ENCODE data around the gene SUGCT. TPM values are rescaled to one million over a fixed set of nuclear protein-coding genes. Genes with fewer than 3 reads are reported as not detected.

Gene SUGCT
- total RNA-seq, 3 donors from 2014 or later, result 7.6 to 19.1 (median 10.1) TPM

DNA sequence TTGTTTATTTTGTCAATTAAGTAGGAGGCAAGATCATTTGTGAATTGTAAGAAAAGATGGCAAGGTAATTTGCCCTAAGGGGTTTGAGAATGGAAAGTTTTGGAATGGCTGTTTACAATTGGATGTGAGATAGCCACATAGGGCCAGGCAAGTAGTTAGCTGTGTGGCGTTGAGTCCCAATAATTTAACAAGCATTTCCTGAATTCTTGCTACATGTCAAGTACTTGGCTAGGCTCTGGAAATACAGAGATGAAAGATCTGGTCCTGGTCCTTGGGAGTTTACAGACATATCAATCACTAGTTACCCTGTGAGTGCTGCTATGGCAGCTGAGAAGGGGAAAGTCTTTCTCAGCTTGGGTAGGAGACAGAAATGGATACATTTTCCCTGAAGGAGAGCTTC lies 401.6 kb downstream of the SUGCT start:
- H3K4me1 ChIP-seq (ENCODE audit: low read depth), result no peaks in the 10 kb centered on the region
- TF ChIP-seq, protein P1, sequence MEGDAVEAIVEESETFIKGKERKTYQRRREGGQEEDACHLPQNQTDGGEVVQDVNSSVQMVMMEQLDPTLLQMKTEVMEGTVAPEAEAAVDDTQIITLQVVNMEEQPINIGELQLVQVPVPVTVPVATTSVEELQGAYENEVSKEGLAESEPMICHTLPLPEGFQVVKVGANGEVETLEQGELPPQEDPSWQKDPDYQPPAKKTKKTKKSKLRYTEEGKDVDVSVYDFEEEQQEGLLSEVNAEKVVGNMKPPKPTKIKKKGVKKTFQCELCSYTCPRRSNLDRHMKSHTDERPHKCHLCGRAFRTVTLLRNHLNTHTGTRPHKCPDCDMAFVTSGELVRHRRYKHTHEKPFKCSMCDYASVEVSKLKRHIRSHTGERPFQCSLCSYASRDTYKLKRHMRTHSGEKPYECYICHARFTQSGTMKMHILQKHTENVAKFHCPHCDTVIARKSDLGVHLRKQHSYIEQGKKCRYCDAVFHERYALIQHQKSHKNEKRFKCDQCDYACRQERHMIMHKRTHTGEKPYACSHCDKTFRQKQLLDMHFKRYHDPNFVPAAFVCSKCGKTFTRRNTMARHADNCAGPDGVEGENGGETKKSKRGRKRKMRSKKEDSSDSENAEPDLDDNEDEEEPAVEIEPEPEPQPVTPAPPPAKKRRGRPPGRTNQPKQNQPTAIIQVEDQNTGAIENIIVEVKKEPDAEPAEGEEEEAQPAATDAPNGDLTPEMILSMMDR (IDR thresholded peaks at IDR 0.05), result no peak
- H3K4me3 ChIP-seq, result no peak overlapping the region
- DNase-seq (no peak), ATAC-seq (no peak)
- H3K36me3 ChIP-seq (ENCODE audit: low read depth), result no peaks in the 10 kb centered on the region
- H3K9me3 ChIP-seq, result no peaks in the 10 kb centered on the region
- intact Hi-C loops (cut with DNase I, micrococcal nuclease), result no loop called here

- intact Hi-C loops (cut with DNase I, micrococcal nuclease), result no loop called here
These were observed 403.5 kb downstream of the SUGCT start for GRCh38 chr7:40538281-40538680.

GRCh38 chr7:40541336-40541735 lies 406.5 kb downstream of the SUGCT start:
- intact Hi-C loops (cut with DNase I, micrococcal nuclease), result no loop called here
- TF ChIP-seq, protein P1 (IDR thresholded peaks at IDR 0.05), result no peak
- no peak for DNase-seq
- H3K4me3 ChIP-seq, result no peak overlapping the region
- ATAC-seq, result no peak
- no peaks in the 10 kb centered on the region for H3K9me3 ChIP-seq
- no peaks in the 10 kb centered on the region for H3K36me3 ChIP-seq (ENCODE audit: low read depth)
- no peaks in the 10 kb centered on the region for H3K4me1 ChIP-seq (ENCODE audit: low read depth)

More at GRCh38 chr7:40538281-40538680, 403.5 kb downstream of the SUGCT start:
- no peaks in the 10 kb centered on the region for H3K9me3 ChIP-seq
- TF ChIP-seq, protein P1 (IDR thresholded peaks at IDR 0.05), result no peak
- H3K4me3 ChIP-seq, result no peak overlapping the region
- H3K36me3 ChIP-seq (ENCODE audit: low read depth), result no peaks in the 10 kb centered on the region
- ATAC-seq (no peak), DNase-seq (no peak)
- no peaks in the 10 kb centered on the region for H3K4me1 ChIP-seq (ENCODE audit: low read depth)

GRCh38 chr7:40542982-40543741 lies 408.4 kb downstream of the SUGCT start:
- Histone ChIP-seq H3K4me1 (ENCODE audit: low read depth) (no peaks in the 10 kb centered on the region), H3K4me3 (no peak overlapping the region), H3K9me3 (no peaks in the 10 kb centered on the region), H3K36me3 (ENCODE audit: low read depth) (no peaks in the 10 kb centered on the region)
- TF ChIP-seq, protein P1 (IDR thresholded peaks at IDR 0.05), result no peak
- no peak for DNase-seq
- intact Hi-C loops (cut with DNase I, micrococcal nuclease), result no loop called here
- ATAC-seq, result no peak

GRCh38 chr7:40544221-40544723 lies 409.5 kb downstream of the SUGCT start:
- ATAC-seq (no peak), DNase-seq (no peak)
- no peaks in the 10 kb centered on the region for H3K36me3 ChIP-seq (ENCODE audit: low read depth)
- H3K4me1 ChIP-seq (ENCODE audit: low read depth), result no peaks in the 10 kb centered on the region
- no peak overlapping the region for H3K4me3 ChIP-seq
- no peaks in the 10 kb centered on the region for H3K9me3 ChIP-seq
- TF ChIP-seq, protein P1 (IDR thresholded peaks at IDR 0.05), result no peak
- intact Hi-C loops (cut with DNase I, micrococcal nuclease), result no loop called here
